ENCODE data around the gene CADM2.

- TF ChIP-seq CTCF (IDR thresholded peaks at IDR 0.05; ENCODE audit: poor library complexity, severe bottlenecking) = no peak
- no peak for TF ChIP-seq RAD21 (conservative IDR thresholded peaks at IDR 0.05)
- TF ChIP-seq POLR2AphosphoS5 (IDR thresholded peaks at IDR 0.05) = no peak
- TF ChIP-seq REST (IDR thresholded peaks at IDR 0.05; ENCODE audit: borderline replicate concordance) = no peak
- TF ChIP-seq EP300 (conservative IDR thresholded peaks at IDR 0.05; ENCODE audit: poor library complexity, severe bottlenecking) = no peak
- no peak for TF ChIP-seq EZH2 (IDR thresholded peaks at IDR 0.05; ENCODE audit: borderline replicate concordance, insufficient read depth, low read length, poor library complexity, severe bottlenecking)
- TF ChIP-seq MXI1 (conservative IDR thresholded peaks at IDR 0.05; ENCODE audit: poor library complexity, severe bottlenecking) = no peak
- TF ChIP-seq TAF1 (IDR thresholded peaks at IDR 0.05; ENCODE audit: low read depth) = no peak
- TF ChIP-seq SMC3 (conservative IDR thresholded peaks at IDR 0.05; ENCODE audit: poor library complexity) = no peak
Observed at GRCh38 chr3:85162905-85163304, 204.1 kb downstream of the CADM2 start.

All from neural cell (in vitro differentiated cells).